Measurements from ENCODE around the gene KHDRBS1.
A peak's percentile ranks its signal among the peaks of the same experiment; 100 is the strongest.
"Not testable (repeated sequence)": the region's sequence is repeated elsewhere in the genome, so short reads cannot be mapped to it uniquely, and the experiment has no call there.

The KHDRBS1 gene, protein sequence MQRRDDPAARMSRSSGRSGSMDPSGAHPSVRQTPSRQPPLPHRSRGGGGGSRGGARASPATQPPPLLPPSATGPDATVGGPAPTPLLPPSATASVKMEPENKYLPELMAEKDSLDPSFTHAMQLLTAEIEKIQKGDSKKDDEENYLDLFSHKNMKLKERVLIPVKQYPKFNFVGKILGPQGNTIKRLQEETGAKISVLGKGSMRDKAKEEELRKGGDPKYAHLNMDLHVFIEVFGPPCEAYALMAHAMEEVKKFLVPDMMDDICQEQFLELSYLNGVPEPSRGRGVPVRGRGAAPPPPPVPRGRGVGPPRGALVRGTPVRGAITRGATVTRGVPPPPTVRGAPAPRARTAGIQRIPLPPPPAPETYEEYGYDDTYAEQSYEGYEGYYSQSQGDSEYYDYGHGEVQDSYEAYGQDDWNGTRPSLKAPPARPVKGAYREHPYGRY

DNA sequence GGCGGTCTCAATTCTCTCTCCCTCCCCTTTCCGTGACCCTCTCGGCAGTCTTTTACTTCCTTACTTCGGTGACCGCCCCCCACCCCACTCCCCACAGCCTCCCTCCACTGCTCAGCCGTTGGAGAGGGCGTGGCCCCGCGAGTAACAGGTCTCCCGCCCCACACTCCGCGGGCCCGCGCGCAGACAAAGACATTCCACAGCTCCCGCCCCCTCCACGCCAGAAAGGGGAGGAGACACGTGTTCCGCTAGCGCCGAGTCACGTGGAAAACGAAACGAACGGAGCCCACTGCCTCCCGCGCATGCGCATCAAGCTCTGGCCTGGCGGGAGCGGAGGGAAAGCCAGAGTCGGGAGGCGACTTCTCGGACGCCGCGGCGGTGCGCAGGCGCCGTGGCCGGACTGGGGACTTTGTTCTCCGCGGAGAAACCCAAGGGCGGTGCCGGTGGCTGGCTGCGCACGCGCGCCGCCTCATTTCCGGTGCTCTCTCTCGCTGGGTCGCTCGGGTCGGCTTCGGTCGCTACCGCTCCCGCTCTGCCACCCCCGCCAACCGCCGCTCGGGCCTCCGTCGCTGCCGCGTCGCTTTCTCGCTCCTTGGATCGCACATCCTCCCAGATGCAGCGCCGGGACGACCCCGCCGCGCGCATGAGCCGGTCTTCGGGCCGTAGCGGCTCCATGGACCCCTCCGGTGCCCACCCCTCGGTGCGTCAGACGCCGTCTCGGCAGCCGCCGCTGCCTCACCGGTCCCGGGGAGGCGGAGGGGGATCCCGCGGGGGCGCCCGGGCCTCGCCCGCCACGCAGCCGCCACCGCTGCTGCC is at the start of gene KHDRBS1:
Gene KHDRBS1 (plus strand): TSS at position 483 of the 813 bp plus-strand sequence. CDS start 128 bp downstream, at position 611.
- peak; percentile 99 for DNase-seq

DNA sequence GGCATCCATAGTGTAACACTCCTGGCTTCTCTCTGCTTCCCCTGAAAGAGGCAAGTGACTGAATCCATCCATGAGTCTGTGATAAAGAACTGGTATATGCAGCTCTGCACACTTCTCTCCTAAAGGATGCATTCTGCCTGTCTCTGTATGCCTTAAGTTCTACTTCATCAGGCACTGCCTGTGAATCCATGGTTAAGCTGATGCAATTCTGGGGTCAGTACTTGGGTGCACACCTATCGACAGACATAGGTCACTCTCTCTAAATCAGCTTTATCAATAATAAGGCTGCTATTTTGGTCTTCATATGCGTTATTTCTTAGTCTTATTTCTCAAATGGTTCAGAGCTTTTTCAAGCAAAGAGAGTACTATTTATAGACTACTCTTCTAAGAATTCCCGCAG is 42.8 kb upstream of the KHDRBS1 start:
- DNase-seq: no peak

DNA sequence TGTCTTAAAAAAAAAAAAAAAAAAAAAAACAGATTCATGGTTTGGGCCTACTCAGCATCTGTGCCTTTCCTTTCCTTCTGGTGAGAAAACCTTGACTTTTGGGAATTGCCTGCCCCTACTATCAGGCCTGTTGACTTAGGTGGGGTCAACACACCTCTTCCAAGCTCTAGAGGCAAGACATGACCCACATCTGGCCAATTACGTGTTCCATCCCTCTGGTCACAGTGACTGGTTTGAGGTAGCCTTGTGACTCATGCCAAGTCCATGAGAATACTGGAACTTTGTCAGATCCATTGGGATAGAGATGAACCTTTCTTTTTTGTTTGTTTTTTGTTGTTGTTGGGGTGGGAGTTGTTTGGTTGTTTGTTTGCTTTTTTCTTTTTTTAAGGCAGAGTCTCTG is 37.3 kb upstream of the KHDRBS1 start:
- DNase-seq: no peak

DNA sequence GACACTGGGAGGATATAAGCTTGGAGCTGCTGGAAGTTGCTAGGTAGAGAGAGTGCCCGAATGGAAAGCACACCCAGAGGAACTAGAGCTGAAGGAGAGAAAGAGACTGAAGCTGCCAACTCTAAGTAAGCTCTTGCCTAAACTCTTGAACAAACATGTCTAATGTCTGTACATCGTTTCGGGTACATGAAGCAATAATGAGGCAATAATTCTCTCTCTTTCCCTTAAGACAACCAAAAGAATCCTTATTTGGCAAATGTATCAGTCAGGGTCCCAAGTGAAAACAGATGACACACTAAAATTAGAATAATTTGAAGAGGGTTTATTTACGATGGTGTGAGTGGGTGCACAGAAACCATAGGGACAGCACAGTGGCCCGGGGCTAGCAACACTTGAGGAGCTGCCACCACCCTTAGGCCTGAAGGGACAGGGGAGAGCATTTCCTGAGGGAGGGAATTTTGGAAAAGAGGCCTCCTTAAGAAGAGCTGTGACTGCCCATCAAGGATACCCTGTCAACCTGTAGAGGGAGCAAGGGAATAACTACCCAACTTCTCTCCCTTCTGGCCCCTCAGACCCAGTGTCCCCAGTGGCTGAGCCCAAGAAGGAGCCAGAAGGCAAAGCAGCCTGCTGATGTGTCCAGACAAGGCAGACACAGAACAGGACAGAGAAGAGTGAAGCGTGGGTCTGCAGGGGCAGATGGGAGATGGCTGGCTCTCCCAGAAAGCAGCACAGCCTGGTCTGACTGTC is 36.1 kb upstream of the KHDRBS1 start:
- peak; percentile 31 to 41 for DNase-seq

DNA sequence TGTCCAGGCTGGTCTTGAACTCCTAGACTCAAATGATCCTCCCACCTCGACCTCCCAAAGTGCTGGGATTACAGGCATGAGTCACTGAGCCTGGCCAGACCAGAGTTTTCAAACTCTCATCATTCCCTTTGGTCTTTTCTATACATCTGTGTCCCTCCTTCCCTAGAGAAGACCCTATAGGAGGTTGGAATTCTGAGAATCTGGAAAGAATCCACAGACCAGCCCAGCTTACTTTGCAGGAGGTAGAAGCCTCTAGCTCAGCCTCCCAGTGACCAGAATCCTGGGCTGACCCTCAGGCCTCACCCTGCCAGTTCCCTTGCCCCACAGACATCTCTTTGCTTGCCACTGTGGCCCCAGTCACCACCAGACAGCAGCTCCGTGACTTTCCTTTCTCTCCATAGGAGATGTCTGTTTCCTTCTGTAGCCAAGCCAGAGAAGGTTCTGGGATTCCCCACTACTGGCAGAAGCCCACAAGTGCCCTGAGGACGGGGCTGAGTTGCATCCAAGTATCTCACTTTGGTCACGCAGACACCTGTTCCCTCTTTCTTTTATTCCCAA is 34.7 kb upstream of the KHDRBS1 start:
- no peak for DNase-seq

DNA sequence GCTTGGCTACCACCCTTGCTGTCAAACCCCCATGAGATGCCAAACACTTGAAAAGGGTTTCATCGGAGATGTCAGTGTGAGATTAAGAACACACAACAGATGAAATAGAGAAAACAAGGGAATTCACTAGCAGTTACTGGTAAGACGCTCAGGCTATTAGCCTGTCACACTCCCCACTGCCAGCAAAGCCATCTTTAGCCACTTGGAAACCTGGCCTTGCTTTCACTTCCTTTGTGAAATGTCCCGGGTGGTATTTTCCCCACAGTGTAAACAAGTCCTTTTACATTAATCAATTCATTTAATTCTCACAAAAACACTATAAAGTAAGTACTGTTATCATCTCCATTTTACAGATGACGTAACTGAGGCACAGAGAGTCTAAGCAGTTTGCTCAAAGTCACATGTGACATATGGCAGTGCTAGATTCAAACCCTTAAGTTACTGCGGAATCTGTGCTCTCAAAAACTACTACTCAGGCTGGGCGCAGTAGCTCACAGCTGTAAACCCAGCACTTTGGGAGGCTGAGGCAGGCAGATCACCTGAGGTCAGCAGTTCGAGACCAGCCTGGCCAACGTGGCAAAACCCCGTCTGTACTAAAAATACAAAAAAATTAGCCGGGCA is 32.7 kb upstream of the KHDRBS1 start:
- DNase-seq: no peak

DNA sequence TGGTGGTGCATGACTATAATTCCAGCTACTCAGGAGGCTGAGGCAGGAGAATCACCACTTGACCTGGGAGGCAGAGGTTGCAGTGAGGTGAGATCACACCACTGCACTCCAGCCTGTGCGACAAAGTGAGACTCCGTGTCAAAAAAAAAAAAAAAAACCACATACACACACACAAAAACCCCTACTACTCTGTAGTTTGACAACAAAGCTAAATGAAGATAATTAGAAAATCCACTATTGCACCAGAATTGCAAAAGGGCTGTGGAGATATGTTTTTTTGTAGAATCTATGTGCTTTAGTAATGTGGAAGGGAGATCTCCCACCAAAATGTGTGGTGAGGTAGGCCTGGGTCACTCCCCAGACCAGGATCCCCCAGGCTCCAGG is 32.2 kb upstream of the KHDRBS1 start:
- no peak for DNase-seq

DNA sequence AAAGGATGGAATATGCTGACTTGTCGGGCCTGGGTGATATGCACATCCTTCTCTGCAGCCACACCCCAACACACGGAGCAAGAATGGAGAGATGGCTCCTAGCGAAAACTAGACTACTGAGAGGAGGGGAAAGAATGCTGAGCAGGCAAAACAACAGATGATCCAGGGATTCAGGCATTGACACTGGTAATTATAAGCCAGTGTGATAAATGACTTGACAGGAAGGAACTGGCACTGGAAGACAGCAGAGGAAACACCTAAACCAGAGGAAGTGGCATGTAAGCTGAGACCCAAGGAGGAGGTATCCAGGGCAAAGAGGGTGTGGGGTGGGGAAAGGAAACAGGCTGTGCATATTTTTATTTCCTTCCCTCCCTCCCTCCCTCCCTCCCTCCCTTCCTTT is 31.7 kb upstream of the KHDRBS1 start:
- no peak for DNase-seq

DNA sequence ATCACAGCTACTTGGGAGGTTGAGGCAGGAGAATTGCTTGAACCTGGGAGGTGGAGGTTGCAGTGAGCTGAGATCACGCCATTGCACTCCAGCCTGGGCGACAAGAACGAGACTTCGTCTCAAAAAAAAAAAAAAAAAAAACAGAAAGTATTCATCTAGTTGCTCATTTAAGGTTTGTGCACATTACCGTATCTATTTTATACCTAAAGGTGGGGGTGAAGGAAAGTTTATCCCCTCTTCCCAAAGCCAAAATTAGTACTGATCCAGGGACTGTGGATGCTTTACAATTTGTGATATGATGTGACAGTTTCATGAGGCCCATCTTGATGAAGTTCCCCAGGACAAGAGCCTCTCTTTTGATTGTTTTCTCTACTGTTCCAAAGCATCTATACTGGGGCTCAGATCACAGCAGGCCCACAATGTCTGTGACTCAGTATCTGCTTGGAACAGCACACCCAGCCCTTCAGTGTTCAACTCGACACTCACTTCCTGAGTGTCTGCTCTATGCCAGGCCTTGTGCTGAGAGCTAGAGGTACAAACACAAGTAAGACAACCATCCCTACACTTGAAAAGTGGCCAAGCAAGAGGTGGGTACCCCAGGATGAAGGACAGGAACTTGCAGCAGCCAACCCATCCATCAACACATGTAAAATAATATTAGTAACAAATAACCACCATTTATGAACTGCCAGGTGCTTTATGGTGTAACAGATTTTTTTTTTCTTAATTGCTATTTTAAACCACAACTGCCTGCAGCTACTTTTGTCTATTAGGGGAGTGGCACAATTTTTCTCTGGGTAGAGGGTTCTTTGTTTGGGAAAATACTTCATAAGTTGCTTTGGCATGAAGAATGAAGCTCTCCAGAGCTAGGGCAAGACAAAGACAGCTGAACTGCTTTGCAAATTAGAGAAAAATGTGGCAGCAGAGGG is 29.0 kb upstream of the KHDRBS1 start:
- DNase-seq: no peak

DNA sequence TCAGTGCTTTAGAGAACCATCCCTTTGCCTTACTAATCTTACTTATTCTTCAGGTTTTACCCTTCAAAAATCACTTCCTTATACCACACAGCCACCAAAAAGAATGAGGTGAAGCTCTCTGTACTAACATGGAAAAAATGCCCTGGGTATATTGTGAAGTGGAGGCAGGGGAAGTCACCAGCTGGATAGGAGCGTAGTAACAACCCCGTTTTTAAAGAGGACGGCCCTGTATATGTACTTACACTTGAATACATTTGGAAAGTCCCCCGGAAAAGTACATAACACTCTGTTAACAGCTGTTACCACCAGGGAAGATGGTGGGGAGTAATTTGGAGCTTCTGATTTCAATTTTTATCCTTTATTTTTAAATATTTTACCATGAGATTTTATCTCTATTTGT is 28.2 kb upstream of the KHDRBS1 start:
- DNase-seq: no peak

DNA sequence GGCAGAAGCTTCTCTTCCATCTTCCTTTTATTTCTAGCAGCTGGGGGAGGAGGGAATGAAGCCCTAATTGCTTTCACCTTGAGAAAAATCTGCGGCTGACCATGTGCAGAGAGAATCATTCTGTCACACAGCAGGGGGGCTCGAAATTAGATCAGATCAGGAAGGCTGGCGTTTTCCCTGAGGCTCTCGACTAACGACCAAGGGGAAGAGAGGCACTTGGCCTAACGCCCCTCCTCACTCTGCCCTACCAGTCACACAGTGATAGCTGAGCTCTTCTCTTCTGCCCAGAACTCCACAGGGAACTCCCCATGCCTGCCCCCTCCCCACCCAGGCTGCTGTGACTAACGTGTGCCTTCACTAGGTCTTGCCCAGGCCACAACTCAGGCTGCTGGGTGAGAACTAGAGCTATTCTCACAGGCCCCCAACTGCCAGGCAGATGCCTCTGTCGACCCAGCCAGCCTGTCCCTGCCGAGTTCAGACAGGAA is 26.5 kb upstream of the KHDRBS1 start:
- DNase-seq: no peak

DNA sequence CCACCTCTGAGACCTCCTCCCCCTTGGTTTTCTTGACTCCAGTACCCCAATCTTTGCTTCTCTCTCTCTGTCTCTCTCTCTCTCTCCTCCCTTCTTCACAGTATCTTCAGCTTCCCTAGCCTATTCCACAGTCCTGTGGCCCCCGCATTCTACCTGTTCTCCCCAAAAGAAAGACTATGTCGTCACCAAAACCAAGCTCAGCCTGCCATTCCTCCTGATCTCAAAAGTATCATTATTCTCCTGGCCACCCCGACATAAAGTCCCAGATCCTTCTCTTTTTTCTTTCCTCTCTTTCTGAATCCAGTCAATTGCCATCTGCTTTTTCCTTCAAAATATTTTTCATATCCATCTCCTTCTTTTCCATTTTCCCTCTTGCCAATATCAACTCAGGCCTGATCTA is 23.7 kb upstream of the KHDRBS1 start:
- no peak for DNase-seq

DNA sequence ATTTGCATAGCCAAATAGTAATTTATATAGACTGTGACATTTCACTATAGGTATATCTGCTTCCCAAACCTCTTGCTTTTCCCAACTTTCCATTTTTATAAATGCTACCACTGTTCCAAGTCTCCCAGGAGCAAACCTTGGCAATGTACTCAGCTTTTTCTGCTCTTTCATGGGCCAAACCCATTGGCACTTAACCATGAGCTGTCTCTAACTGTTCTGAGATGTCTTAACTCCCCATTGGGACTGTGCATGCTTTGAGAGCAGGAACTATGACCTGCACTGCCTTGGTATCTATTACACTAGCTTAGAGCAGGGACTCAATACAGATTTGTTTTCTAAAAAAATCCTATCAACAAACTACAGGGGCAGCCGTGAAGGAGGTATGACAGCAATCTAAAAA is 22.5 kb upstream of the KHDRBS1 start:
- DNase-seq: no peak

DNA sequence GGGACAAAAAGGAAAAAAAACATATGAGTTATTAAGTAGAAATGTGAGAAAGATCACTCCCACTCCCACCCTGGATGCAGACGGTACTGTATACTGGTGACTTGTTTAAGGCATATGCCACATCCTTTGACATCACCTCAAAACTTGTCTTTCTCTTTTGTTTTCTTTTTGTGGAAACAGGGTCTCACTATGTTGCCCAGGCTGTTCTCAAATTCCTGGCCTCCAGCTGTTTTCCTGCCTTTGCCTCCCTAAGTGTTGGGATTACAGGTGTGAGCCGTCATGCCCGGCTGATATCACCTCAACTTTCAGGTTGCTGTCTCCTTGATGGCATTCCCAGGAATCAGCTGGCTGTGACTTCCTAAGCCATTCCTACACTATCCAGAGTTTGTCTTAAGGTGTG is 18.4 kb upstream of the KHDRBS1 start:
- no peak for DNase-seq

DNA sequence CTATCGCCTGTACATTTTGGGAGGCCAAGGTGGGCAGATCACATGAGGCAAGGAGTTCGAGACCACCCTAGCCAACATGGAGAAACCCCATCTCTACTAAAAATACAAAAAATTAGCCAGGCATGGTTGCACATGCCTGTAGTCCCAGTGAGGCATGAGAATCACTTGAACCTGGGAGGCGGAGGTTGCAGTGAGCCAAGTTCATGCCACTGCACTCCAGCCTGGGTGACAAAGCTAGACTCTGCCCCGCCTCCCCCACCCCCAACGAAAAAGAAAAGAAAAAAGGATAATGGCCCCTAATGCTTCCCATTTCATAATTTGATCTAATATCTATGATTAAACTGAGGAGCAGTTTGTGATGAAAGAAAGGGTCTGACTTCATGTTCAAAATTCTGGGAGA is 17.5 kb upstream of the KHDRBS1 start:
- not testable (repeated sequence) for DNase-seq

DNA sequence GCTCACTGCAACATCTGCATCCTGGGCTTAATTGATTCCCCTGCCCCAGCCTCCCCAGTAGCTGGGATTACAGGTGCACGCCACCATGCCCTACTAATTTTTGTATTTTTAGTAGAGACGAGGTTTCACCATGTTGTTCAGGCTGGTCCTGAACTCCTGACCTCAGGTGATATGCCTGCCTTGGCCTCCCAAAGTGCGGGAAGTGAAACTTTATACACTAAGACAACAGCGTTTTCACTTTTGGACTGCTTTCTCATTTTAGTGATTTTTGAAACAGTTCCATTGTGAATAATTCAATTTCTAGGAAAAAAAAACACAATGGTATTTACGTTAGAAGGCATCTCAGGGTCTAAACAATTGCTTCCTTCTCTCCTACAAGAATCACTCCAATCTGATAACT is 11.8 kb upstream of the KHDRBS1 start:
- DNase-seq: no peak

DNA sequence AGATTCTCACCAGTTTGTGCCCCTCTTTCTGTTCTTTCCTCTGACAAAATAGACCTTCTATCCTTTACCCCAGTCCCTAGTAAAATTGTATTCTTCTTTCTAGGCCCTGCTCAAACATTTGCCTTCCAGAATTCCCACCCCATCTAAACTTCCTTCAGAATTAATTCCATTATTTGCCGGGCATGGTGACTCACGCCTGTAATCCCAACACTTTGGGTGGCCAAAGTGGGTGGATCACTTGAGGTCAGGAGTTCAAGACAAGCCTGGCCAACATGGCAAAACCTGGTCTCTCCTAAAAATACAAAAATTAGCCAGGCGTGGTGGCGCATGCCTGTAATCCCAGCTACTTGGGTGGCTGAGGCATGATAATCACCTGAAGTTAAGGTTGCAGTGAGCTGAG is 11.4 kb upstream of the KHDRBS1 start:
- not testable (repeated sequence) for DNase-seq

DNA sequence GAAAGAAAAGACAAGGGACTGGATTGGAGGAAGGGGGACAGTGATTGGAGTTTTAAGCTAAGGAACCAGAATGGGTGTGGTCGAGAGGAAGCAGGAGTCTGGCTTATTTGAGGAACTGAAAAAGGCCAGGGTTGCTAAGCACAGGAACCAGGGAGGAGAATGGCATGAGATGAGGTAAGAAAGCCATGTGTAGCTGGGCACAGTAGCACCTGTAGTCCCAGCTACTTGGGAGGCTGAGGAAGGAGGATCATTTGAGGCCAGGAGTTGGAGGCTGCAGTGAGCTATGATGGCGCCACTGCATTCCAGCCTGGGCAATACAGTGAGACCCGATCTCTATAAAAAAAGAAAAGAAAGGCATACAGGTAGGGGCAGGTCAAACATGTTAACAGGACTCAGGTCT is 8.1 kb upstream of the KHDRBS1 start:
- DNase-seq: no peak

DNA sequence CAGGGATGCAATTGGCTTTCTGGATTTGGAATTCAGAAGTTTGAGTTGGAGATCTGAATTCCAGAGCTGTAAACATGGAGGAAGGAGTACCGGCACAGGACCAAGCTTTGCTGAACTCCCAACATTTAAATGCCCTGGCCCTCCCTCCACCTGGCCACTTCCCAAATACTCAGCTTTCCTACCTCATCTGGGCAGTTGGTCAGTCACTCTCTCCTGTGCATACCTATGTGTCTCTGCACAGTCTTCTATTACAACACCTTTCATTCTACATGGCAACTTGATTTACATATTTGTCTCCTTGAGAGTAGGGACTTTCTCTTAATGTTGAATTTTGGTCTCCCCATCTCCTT is 6.1 kb upstream of the KHDRBS1 start:
- DNase-seq: no peak

DNA sequence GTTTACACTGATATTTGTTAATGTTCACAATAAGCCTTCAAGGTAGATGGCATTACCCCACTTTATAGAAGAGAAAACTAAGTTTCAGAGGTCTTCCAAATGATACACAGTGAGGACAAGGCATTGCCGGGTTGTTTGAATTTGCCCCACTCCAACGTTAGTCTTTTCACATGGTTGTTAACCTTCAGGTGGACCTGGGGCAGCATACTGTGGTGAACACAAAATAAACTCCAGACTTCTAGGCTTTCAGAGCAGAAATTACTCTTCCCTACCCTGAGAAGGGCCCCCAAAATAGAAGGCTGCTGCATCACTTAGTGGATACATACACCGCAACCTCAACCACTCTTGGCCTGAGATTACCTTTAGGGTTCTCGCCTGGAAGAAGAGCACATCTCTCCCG is 3.4 kb upstream of the KHDRBS1 start:
- DNase-seq: no peak

DNA sequence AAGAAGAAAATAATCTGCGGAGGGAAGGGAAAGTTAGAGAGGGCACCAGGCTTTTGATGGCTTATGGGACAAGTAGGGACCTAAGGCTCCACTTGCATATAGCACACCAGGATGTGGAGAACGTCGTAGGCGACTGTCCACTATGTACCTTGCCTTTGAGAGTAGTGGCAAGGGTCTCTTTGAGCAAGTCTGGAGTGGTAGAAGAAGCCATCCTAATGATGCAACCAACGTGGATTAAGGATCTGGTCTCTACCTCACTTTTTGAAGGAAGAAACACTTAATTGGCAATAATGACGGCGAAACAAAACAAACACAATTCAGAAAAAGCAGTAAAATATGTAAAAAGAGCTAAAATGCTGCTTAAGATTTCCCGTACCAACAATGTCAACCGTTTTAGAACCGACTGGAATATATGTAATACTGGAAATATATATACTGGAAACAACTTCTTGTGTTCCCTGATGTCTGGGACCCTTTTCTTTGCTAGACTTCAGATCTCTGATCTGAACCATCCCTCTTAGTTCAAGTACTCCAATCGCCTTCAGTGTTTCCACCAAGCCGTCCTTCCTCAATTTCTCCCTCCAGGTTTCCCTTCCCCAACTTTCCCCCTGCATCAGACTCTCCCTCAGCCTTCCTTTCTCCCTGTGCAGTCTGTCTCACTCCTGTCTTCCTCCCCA is 821 bp upstream of the KHDRBS1 start:
- DNase-seq: no peak
